ENCODE data around the gene SLC36A2.
"Not testable (repeated sequence)": the region's sequence is repeated elsewhere in the genome, so short reads cannot be mapped to it uniquely, and the experiment has no call there.

SLC36A2 gene

GRCh38 chr5:151347369-151347768 lies at the start of gene SLC36A2:
Gene SLC36A2, minus strand, starts transcription at chr5:151347559. Its CDS starts 99 bp downstream, at chr5:151347460.
- TF ChIP-seq EZH2 (IDR thresholded peaks at IDR 0.05) (no peak), FOXP2 (optimal IDR thresholded peaks at IDR 0.05; ENCODE audit: control extremely low read depth, extremely low read length, insufficient read depth) (no peak), POLR2AphosphoS5 (IDR thresholded peaks at IDR 0.05; ENCODE audit: borderline replicate concordance, low read depth, low read length) (no peak)
- DNase-seq (ENCODE audit: low read depth, low spot score), result no peak
- Histone ChIP-seq H3K27ac (no peak within 1 kb of the TSS), H3K9ac (ENCODE audit: insufficient read length) (no peak within 1 kb of the TSS), H3K36me3 (ENCODE audit: insufficient read depth, low read length) (no peaks in the 10 kb centered on the region), H3K4me3 (no peak within 1 kb of the TSS), H3K9me3 (ENCODE audit: low read depth, low read length) (no peaks in the 10 kb centered on the region)

GRCh38 chr5:151388960-151389359 lies 41.6 kb upstream of the SLC36A2 start:
- TF ChIP-seq POLR2AphosphoS5 (IDR thresholded peaks at IDR 0.05; ENCODE audit: borderline replicate concordance, low read depth, low read length) (no peak), FOXP2 (optimal IDR thresholded peaks at IDR 0.05; ENCODE audit: control extremely low read depth, extremely low read length, insufficient read depth) (no peak), EZH2 (IDR thresholded peaks at IDR 0.05) (no peak)
- H3K4me3 ChIP-seq, result no peak overlapping the region
- no peak overlapping the region for H3K9ac ChIP-seq (ENCODE audit: insufficient read length)
- no peaks in the 10 kb centered on the region for H3K9me3 ChIP-seq (ENCODE audit: low read depth, low read length)
- DNase-seq (ENCODE audit: low read depth, low spot score), result no peak
- no peaks in the 10 kb centered on the region for H3K36me3 ChIP-seq (ENCODE audit: insufficient read depth, low read length)
- no peak overlapping the region for H3K27ac ChIP-seq

- DNase-seq (ENCODE audit: low read depth, low spot score), result no peak
- Histone ChIP-seq H3K27ac (no peak overlapping the region), H3K9ac (ENCODE audit: insufficient read length) (no peak overlapping the region), H3K36me3 (ENCODE audit: insufficient read depth, low read length) (no peaks in the 10 kb centered on the region), H3K4me3 (no peak overlapping the region), H3K9me3 (ENCODE audit: low read depth, low read length) (no peaks in the 10 kb centered on the region)
- TF ChIP-seq POLR2AphosphoS5 (IDR thresholded peaks at IDR 0.05; ENCODE audit: borderline replicate concordance, low read depth, low read length) (no peak), FOXP2 (optimal IDR thresholded peaks at IDR 0.05; ENCODE audit: control extremely low read depth, extremely low read length, insufficient read depth) (no peak), EZH2 (IDR thresholded peaks at IDR 0.05) (no peak)
These were observed 36.7 kb upstream of the SLC36A2 start for GRCh38 chr5:151384106-151384505.

- Histone ChIP-seq H3K9me3 (ENCODE audit: low read depth, low read length) (no peaks in the 10 kb centered on the region), H3K9ac (ENCODE audit: insufficient read length) (no peak overlapping the region), H3K4me3 (no peak overlapping the region), H3K27ac (no peak overlapping the region), H3K36me3 (ENCODE audit: insufficient read depth, low read length) (no peaks in the 10 kb centered on the region)
- TF ChIP-seq FOXP2 (optimal IDR thresholded peaks at IDR 0.05; ENCODE audit: control extremely low read depth, extremely low read length, insufficient read depth) (no peak), EZH2 (IDR thresholded peaks at IDR 0.05) (no peak), POLR2AphosphoS5 (IDR thresholded peaks at IDR 0.05; ENCODE audit: borderline replicate concordance, low read depth, low read length) (no peak)
- no peak for DNase-seq (ENCODE audit: low read depth, low spot score)
These were observed 35.7 kb upstream of the SLC36A2 start for GRCh38 chr5:151383011-151383410.

GRCh38 chr5:151382576-151382975 lies 35.2 kb upstream of the SLC36A2 start:
- no peak for TF ChIP-seq FOXP2 (optimal IDR thresholded peaks at IDR 0.05; ENCODE audit: control extremely low read depth, extremely low read length, insufficient read depth)
- TF ChIP-seq EZH2 (IDR thresholded peaks at IDR 0.05), result no peak
- no peak for TF ChIP-seq POLR2AphosphoS5 (IDR thresholded peaks at IDR 0.05; ENCODE audit: borderline replicate concordance, low read depth, low read length)

GRCh38 chr5:151381899-151382298 lies 34.5 kb upstream of the SLC36A2 start:
- no peak overlapping the region for H3K9ac ChIP-seq (ENCODE audit: insufficient read length)
- no peak overlapping the region for H3K4me3 ChIP-seq
- H3K36me3 ChIP-seq (ENCODE audit: insufficient read depth, low read length), result no peaks in the 10 kb centered on the region
- H3K9me3 ChIP-seq (ENCODE audit: low read depth, low read length), result no peaks in the 10 kb centered on the region
- H3K27ac ChIP-seq, result no peak overlapping the region
- TF ChIP-seq POLR2AphosphoS5 (IDR thresholded peaks at IDR 0.05; ENCODE audit: borderline replicate concordance, low read depth, low read length) (no peak), FOXP2 (optimal IDR thresholded peaks at IDR 0.05; ENCODE audit: control extremely low read depth, extremely low read length, insufficient read depth) (no peak), EZH2 (IDR thresholded peaks at IDR 0.05) (no peak)
- no peak for DNase-seq (ENCODE audit: low read depth, low spot score)

More at GRCh38 chr5:151382576-151382975, 35.2 kb upstream of the SLC36A2 start:
- H3K9ac ChIP-seq (ENCODE audit: insufficient read length), result no peak overlapping the region
- no peaks in the 10 kb centered on the region for H3K9me3 ChIP-seq (ENCODE audit: low read depth, low read length)
- H3K36me3 ChIP-seq (ENCODE audit: insufficient read depth, low read length), result no peaks in the 10 kb centered on the region
- H3K27ac ChIP-seq, result no peak overlapping the region
- DNase-seq (ENCODE audit: low read depth, low spot score), result no peak
- H3K4me3 ChIP-seq, result no peak overlapping the region

- TF ChIP-seq EZH2 (IDR thresholded peaks at IDR 0.05) (no peak), FOXP2 (optimal IDR thresholded peaks at IDR 0.05; ENCODE audit: control extremely low read depth, extremely low read length, insufficient read depth) (no peak), POLR2AphosphoS5 (IDR thresholded peaks at IDR 0.05; ENCODE audit: borderline replicate concordance, low read depth, low read length) (no peak)
- H3K27ac ChIP-seq, result no peak overlapping the region
- H3K9ac ChIP-seq (ENCODE audit: insufficient read length), result no peak overlapping the region
- H3K36me3 ChIP-seq (ENCODE audit: insufficient read depth, low read length), result no peaks in the 10 kb centered on the region
- no peak overlapping the region for H3K4me3 ChIP-seq
- H3K9me3 ChIP-seq (ENCODE audit: low read depth, low read length), result no peaks in the 10 kb centered on the region
- no peak for DNase-seq (ENCODE audit: low read depth, low spot score)
These were observed 31.3 kb upstream of the SLC36A2 start for GRCh38 chr5:151378616-151379015.

- Histone ChIP-seq H3K36me3 (ENCODE audit: insufficient read depth, low read length) (no peaks in the 10 kb centered on the region), H3K4me3 (no peak overlapping the region), H3K9ac (ENCODE audit: insufficient read length) (no peak overlapping the region), H3K27ac (no peak overlapping the region), H3K9me3 (ENCODE audit: low read depth, low read length) (no peaks in the 10 kb centered on the region)
- TF ChIP-seq FOXP2 (optimal IDR thresholded peaks at IDR 0.05; ENCODE audit: control extremely low read depth, extremely low read length, insufficient read depth) (no peak), POLR2AphosphoS5 (IDR thresholded peaks at IDR 0.05; ENCODE audit: borderline replicate concordance, low read depth, low read length) (no peak), EZH2 (IDR thresholded peaks at IDR 0.05) (no peak)
- no peak for DNase-seq (ENCODE audit: low read depth, low spot score)
These were observed 27.2 kb upstream of the SLC36A2 start for GRCh38 chr5:151374539-151374938.

GRCh38 chr5:151367038-151367437 lies 19.7 kb upstream of the SLC36A2 start:
- H3K9me3 ChIP-seq (ENCODE audit: low read depth, low read length); H3K9ac ChIP-seq (ENCODE audit: insufficient read length); H3K36me3 ChIP-seq (ENCODE audit: insufficient read depth, low read length); H3K4me3 ChIP-seq; H3K27ac ChIP-seq; DNase-seq (ENCODE audit: low read depth, low spot score): not testable (repeated sequence)

Data from SK-N-MC (cell line).